Kidney (tissue), 22 donors: Measurements from ENCODE around the gene UGT2A2. TPM values are rescaled to one million over a fixed set of nuclear protein-coding genes. Genes with fewer than 3 reads are reported as not detected.
"Not testable (repeated sequence)": the region's sequence is repeated elsewhere in the genome, so short reads cannot be mapped to it uniquely, and the experiment has no call there.

Experiments used
- DNase-seq, 5 donors: peaks; one replicate each; pipeline ENCODE4 v3.0.0-alpha.2; 2013 to 2020
- FAIRE-seq: peaks from 2 replicates; lab custom pipeline; 2012; peaks lifted over from hg19 to GRCh38; lab: Jason Lieb, UNC
- H3K27ac ChIP-seq, 2 donors: one replicate each; pipeline ENCODE4 v1.7.0; 2013; ENCODE audit warnings: low read depth in 2 of 2, low read length in 2 of 2, inconsistent platforms in 1 of 2
- H3K27me3 ChIP-seq: one replicate; pipeline ENCODE4 v1.7.1; 2013; ENCODE audit warnings: low read length, inconsistent platforms; ENCODE audit not compliant: control insufficient read depth, insufficient read depth
- H3K36me3 ChIP-seq, 3 donors: one replicate each; pipeline versions ENCODE4 v1.7.0 to v1.7.1; 2013; ENCODE audit warnings: low read length in 3 of 3, control low read depth in 1 of 3, inconsistent platforms in 1 of 3; ENCODE audit not compliant: insufficient read depth in 3 of 3, control insufficient read depth in 2 of 3
- H3K4me1 ChIP-seq, 3 donors: one replicate each; pipeline versions ENCODE4 v1.7.0 to v1.7.1; 2013; ENCODE audit warnings: low read length in 3 of 3, inconsistent platforms in 1 of 3, low read depth in 1 of 3; ENCODE audit not compliant: control insufficient read depth in 2 of 3, insufficient read depth in 2 of 3
- H3K4me3 ChIP-seq, 3 donors: one replicate each; pipeline versions ENCODE4 v1.7.0 to v1.8.1; 2013; ENCODE audit warnings: low read length in 3 of 3, control low read depth in 1 of 3, inconsistent platforms in 1 of 3
- H3K9ac ChIP-seq, 3 donors: one replicate each; pipeline versions ENCODE4 v1.7.0 to v1.7.1; 2013; ENCODE audit warnings: low read length in 3 of 3, control low read depth in 1 of 3, inconsistent platforms in 1 of 3
- H3K9me3 ChIP-seq, 3 donors: one replicate each; pipeline versions ENCODE4 v1.7.0 to v1.7.1; 2013; ENCODE audit warnings: low read length in 3 of 3, control low read depth in 1 of 3, inconsistent platforms in 1 of 3; ENCODE audit not compliant: control insufficient read depth in 2 of 3, insufficient read depth in 1 of 3
- CTCF ChIP-seq: IDR thresholded peaks from 3 replicates; pipeline ENCODE4 v1.5.1; 2012; ENCODE audit warnings: mild to moderate bottlenecking, moderate library complexity, borderline replicate concordance; ENCODE audit not compliant: insufficient read depth; ENCODE audit errors: extremely low read depth
- intact Hi-C: fragments of 100-400 bp; cut with DNase I; formaldehyde crosslinking; loops from one replicate; pipeline ENCODE4 v1.11.1; 2022
- long read RNA-seq, 10 donors: library from polyadenylated mRNA in 1 of 10; unstranded in 1 of 10; transcript quantifications; one replicate each; pipeline ENCODE4 v2.0.0 and lab custom pipeline, GENCODE V29; 2021 to 2026
- polyA plus RNA-seq: library from polyadenylated mRNA; stranded (reverse); fragments of 350-450 nt; fragmentation: Illumina TruSeq; extraction: RNeasy Lipid Tissue Mini Kit (QIAGEN cat#74804); gene quantifications from one replicate; pipeline ENCODE4 v1.2.3, GENCODE V29; 2014; ENCODE audit warnings: low read depth, low replicate concordance; ENCODE audit not compliant: insufficient read depth
- total RNA-seq: library from RNA; stranded (reverse); fragmentation: NEBNext Ultra II Directional; extraction: Animal tissue kit (Norgen Biotek cat#: 25700); gene quantifications from one replicate; pipeline ENCODE4 v1.2.1, GENCODE V29; 2021
- donor health status: control.
- donor health status: control.
- donor health status: control.
- donor health status: control.
- donor health status: control.
- donor health status: DM: yes; HTN: yes; CAD: no.
- donor health status: Normal renal cell carcinoma (clear cell type).

The UGT2A2 gene
- total RNA-seq (not detected), polyA plus RNA-seq (not detected)
- long read RNA-seq, donor 1 = 0 reads
- long read RNA-seq, donor 2 = 0 reads
- long read RNA-seq, donor 3 = 0 reads
- long read RNA-seq, donor 4, partial matches to known transcripts = 9 of 9 reads
- long read RNA-seq, donor 4, other reads (novel, unspliced or antisense) = 0 of 9 reads
- long read RNA-seq, donor 5 = 0 reads
- long read RNA-seq, donor 6 = 0 reads
- long read RNA-seq, donor 7 = 0 reads
- long read RNA-seq, donor 8, partial matches to known transcripts = 9 of 9 reads
- long read RNA-seq, donor 8, other reads (novel, unspliced or antisense) = 0 of 9 reads
- long read RNA-seq, donor 9 = 0 reads
- long read RNA-seq, donor 10, partial matches to known transcripts = 10 of 10 reads
- long read RNA-seq, donor 10, other reads (novel, unspliced or antisense) = 0 of 10 reads

- no peak within 1 kb of the TSS for H3K4me3 ChIP-seq
- no peaks in the 10 kb centered on the region for H3K27me3 ChIP-seq
- H3K27ac ChIP-seq = no peak within 1 kb of the TSS
- intact Hi-C loops = no loop called here
- DNase-seq = no peak
- no peaks in the 10 kb centered on the region for H3K36me3 ChIP-seq
- TF ChIP-seq CTCF = no peak
- no peaks in the 10 kb centered on the region for H3K4me1 ChIP-seq
- H3K9ac ChIP-seq = no peak within 1 kb of the TSS
- no peaks in the 10 kb centered on the region for H3K9me3 ChIP-seq
- no peak for FAIRE-seq
These were observed at the start of gene UGT2A2 for GRCh38 chr4:69639542-69639941. Gene UGT2A2 (minus strand): TSS chr4:69639642. CDS start chr4:69639640, 2 bp downstream.

- FAIRE-seq = no peak
- no peaks in the 10 kb centered on the region for H3K27me3 ChIP-seq
- H3K9ac ChIP-seq = no peak overlapping the region
- no peak for TF ChIP-seq CTCF
- no peaks in the 10 kb centered on the region for H3K9me3 ChIP-seq
- H3K4me1 ChIP-seq = no peaks in the 10 kb centered on the region
- H3K4me3 ChIP-seq = no peak overlapping the region
- DNase-seq = no peak
- H3K27ac ChIP-seq = no peak overlapping the region
- intact Hi-C loops = loop anchor here (10.0 kb wide), 1 partner anchor 200 kb away; no protein-coding TSS in a partner anchor
- H3K36me3 ChIP-seq = no peaks in the 10 kb centered on the region
These were observed 45.4 kb upstream of the UGT2A2 start for GRCh38 chr4:69684804-69685203.

GRCh38 chr4:69668680-69669079, 29.2 kb upstream of the UGT2A2 start:
- no peak overlapping the region for H3K27ac ChIP-seq
- H3K27me3 ChIP-seq = no peaks in the 10 kb centered on the region
- no peak overlapping the region for H3K9ac ChIP-seq
- H3K9me3 ChIP-seq = no peaks in the 10 kb centered on the region
- no peak for FAIRE-seq
- intact Hi-C loops = no loop called here
- no peaks in the 10 kb centered on the region for H3K36me3 ChIP-seq
- no peak for TF ChIP-seq CTCF
- H3K4me3 ChIP-seq = no peak overlapping the region
- no peak for DNase-seq
- no peaks in the 10 kb centered on the region for H3K4me1 ChIP-seq

- H3K9me3 ChIP-seq, FAIRE-seq, H3K9ac ChIP-seq, DNase-seq, H3K4me1 ChIP-seq, intact Hi-C loops, H3K4me3 ChIP-seq, H3K27ac ChIP-seq, H3K27me3 ChIP-seq, H3K36me3 ChIP-seq: not testable (repeated sequence)
These were observed 24.6 kb upstream of the UGT2A2 start for GRCh38 chr4:69664009-69664408.

- H3K36me3 ChIP-seq, H3K27me3 ChIP-seq, H3K27ac ChIP-seq, H3K4me3 ChIP-seq, H3K9me3 ChIP-seq, DNase-seq, H3K9ac ChIP-seq, FAIRE-seq, intact Hi-C loops, H3K4me1 ChIP-seq: not testable (repeated sequence)
These were observed 21.8 kb upstream of the UGT2A2 start for GRCh38 chr4:69661130-69661803.
